ENCODE results near the gene DNAH2.

- TF ChIP-seq CTCF (IDR thresholded peaks at IDR 0.05; ENCODE audit: extremely low read depth in 1 of 2, insufficient read depth in 1 of 2, low read depth in 1 of 2, low read length in 2 of 2) (no peak), EZH2 (IDR thresholded peaks at IDR 0.05; ENCODE audit: borderline replicate concordance, low read depth, low read length, severe bottlenecking) (no peak), POLR2A (IDR thresholded peaks at IDR 0.05; ENCODE audit: low read depth, low read length) (no peak), POLR2AphosphoS5 (IDR thresholded peaks at IDR 0.05; ENCODE audit: insufficient read depth, low read depth, low read length) (no peak), MYC (IDR thresholded peaks at IDR 0.05; ENCODE audit: low read depth, low read length) (no peak)
Measured at GRCh38 chr17:7729816-7730215, 12.3 kb downstream of the DNAH2 start.
